GM21367 (cell line): Measurements from ENCODE around the gene SLC6A7.

Source experiments
- ATAC-seq: cut with Tn5 transposase; IDR thresholded peaks from one replicate; pipeline ENCODE4 v1.9.1; 2021; ENCODE audit not compliant: unreplicated experiment

The SLC6A7 gene

DNA sequence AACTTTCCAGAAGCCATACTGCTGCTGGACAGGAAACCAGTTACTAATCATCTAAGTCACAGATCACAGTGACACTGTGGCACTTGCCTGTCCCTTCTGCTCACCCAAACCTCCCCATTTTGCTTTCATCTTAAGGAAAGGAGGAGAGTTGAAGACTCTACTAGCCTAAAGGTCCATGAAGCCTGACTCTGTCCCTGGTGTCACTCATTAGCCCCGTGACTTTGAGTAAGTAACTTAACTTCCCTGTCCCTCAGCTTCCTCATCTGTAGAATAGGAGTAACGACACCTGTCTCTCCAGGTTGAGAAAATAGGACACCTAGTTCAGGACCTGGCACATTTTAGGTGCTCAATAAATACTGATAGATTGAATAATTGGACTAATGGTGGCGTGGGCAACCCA is 536 bp upstream of the SLC6A7 start:
- ATAC-seq: no peak

DNA sequence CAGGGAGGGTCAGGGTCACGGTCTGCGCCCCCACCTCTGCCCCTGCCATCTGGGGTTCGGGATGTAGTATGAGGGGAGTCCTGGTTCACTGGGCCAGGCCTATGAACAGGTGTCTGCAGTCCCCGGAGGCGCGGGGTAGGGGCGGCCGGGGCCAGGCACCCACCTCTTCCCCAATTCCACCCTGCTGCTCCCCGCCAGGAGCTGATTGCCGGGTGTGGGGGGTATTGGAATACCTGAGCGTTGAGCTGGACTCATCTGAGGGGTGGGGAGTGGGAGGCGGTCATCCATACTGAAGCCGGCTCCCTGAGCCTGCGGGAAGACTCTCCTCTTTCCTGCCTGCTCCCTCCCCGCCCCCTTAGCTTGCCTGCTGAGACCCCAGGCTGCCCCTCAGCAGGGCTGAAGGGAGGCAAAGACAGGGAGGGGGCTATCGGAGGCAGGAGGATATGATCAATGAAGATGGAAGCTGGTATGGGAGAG is 679 bp downstream of the SLC6A7 start:
- ATAC-seq: no peak

DNA sequence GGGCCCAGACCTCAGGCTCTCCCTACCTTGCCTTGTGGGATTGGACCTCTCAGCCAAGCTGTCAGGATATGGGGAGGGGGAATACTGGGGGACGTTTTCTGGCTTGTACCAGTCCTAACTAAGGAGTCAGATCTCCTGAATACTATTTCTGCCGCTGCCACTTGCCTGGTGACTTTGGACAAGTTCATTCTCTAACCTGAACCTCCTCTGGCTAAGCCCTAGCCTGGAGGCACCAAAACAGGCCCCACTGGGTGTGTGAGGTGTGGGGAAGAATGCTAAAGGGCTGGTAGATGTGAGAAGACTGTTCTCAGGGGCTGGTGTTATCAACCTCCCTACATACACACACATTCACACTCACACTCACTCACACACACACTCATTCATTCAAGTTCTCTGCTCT is 1.1 kb downstream of the SLC6A7 start:
- no peak for ATAC-seq

DNA sequence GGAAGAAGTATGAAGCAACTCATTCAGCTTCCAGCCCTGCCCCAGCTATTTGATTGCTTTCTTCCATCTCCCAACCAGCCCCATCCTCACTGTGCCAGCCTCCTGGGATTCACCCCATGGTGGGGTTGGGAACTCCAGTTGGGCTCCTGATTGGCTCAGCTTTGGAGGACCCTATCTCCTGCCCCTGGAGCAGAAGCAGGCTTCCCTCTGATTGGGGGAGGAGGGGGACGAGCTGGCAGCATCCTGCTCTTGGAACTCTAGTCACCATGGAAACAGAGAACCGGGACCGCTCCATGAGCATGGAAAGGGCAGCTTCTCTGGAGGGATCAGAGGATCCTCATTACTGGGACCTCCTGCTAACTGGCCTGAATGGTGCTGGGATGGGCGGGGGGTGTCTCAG is 2.6 kb downstream of the SLC6A7 start:
- no peak for ATAC-seq

DNA sequence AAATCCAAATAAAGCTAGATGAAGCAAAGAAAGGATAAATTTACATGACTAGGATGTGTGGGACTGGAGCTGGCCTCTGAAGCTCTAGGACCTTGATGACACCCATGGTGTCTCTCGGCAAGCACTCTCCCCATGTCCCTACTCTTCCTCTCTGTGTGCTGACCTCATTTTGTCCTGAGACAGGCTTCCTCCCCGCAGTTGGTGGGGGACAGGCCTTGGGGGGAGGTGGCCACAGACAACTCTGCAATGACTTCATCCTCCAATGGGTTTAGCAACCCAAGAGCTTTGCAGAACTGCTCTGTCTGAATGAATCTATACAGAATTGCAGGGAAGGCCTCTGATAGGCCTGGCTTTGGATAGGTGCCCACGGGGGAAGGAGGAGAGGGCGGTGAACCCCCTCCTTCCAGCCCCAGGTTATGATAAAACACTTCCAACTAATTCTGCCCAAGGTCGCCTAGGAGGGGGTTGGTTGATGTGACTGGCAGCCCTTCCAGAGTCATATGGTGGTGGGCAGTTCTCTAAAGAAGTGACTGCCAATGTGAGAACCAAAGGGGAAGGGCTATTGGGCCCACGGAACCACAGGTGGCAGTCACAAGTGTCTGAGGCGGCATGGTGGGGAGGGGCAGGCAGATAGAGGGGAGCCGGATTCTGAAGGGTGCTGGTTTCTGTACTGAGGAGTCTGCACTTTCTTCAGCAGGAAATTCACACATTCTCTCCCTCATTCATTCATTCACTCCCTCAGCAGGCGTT is 6.0 kb downstream of the SLC6A7 start:
- no peak for ATAC-seq

DNA sequence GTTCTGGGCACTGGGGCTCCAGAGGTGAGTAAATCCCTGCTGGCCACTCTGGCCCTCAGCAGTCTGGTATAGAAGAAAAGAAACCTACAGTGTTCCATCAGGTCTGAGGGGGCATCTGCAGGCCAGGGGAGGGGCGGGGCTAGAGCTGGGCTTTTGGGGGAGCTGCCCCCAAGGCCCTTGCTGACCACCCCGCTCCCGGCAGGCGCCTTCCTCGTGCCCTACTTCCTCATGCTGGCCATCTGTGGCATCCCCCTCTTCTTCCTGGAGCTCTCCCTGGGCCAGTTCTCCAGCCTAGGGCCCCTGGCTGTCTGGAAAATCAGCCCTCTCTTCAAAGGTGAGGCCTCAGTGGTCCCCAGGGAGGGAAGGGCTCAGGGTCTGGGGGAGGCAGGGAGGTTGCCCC is 6.7 kb downstream of the SLC6A7 start:
- ATAC-seq: no peak

DNA sequence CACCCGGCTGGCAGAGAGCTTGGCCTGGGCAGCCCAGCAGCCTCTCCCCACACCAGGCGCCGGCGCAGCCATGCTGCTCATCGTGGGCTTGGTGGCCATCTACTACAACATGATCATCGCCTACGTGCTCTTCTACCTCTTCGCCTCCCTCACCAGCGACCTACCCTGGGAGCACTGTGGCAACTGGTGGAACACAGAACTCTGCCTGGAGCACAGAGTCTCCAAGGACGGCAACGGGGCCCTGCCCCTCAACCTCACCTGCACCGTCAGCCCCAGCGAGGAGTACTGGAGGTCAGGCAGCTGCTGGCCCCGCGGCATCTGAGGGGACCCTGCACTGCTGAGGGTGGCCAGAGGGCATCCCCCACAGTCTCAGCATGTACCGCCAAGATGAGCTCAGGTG is 7.1 kb downstream of the SLC6A7 start:
- ATAC-seq: no peak

DNA sequence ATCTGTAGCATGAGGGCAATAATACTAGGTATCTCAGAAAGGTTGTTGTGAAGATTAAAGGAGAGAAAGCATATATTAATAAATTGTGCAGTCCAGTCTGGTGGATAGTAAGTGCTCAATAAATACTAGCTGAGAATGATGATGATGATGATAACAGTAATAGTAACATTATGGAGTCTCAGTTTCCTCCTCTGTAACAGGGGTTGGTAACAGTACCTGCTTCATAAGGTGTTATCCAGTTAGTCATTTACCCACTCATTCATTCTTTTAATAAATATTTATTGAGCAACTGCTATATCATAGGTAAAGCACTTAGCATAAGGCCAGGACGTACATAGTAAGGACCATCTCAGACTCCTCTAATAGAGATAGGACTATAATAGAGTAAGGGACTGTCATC is 7.6 kb downstream of the SLC6A7 start:
- no peak for ATAC-seq

DNA sequence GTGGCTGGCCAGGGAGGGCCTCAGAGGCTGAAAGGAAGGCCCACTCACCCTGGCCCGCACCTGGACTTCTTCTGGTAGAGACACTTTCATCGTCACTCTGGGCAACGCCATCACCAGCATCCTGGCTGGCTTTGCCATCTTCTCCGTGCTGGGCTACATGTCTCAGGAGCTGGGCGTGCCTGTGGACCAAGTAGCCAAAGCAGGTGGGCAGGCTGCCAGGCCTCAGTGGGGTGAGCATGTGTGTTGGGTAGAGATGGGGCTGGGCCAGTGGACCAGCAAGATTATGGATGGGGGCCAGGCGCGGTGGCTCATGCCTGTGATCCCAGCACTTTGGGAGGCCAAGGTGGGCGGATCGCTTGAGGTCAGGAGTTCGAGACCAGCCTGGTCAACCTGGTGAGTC is 12.6 kb downstream of the SLC6A7 start:
- no peak for ATAC-seq

DNA sequence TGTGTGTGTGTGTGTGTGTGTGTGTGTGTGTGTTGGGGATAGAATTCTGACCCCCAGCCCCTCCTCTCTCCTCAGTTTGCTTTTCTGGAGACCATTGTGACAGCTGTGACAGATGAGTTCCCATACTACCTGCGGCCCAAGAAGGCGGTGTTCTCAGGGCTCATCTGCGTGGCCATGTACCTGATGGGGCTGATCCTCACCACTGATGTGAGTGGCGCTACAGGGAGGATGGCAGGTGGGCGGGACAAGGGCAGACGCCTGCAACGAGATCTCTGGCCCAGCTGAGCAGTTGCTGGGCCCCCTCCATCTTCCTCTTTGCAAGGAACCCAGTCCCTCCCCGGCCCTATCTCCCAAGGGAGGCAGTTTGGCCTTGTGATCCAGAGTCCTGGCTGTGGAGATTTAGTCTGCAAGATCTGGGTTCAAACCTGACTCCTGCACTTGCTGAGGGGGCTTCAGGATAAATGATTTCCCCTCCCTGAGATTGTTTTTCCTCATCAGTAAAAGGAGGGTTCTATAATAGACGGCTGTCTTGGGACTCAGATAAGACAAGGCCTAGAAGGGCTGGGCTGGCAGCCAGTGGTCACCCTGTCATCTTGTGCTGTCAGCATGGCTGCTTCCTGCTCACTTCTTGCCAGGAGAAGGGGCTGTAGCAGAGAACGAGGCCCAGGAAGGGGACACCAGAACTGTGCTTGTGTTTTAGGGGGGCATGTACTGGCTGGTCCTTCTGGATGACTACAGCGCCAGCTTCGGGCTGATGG is 14.1 kb downstream of the SLC6A7 start:
- ATAC-seq: no peak

DNA sequence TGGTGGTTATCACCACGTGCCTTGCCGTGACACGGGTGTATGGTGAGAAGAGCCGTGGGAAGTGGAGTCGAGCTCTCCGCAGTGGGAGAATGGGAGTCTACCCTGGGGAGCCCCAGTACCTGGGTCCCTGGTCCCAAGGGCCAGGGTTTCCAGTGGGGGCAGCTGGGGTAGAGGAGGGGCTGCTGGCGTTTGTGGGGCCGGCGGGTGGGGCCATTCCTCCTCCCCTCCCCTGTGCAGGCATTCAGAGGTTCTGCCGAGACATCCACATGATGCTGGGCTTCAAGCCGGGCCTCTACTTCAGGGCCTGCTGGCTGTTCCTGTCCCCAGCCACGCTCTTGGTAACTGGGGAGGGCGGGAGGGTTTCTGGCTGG is 14.7 kb downstream of the SLC6A7 start:
- ATAC-seq: no peak

DNA sequence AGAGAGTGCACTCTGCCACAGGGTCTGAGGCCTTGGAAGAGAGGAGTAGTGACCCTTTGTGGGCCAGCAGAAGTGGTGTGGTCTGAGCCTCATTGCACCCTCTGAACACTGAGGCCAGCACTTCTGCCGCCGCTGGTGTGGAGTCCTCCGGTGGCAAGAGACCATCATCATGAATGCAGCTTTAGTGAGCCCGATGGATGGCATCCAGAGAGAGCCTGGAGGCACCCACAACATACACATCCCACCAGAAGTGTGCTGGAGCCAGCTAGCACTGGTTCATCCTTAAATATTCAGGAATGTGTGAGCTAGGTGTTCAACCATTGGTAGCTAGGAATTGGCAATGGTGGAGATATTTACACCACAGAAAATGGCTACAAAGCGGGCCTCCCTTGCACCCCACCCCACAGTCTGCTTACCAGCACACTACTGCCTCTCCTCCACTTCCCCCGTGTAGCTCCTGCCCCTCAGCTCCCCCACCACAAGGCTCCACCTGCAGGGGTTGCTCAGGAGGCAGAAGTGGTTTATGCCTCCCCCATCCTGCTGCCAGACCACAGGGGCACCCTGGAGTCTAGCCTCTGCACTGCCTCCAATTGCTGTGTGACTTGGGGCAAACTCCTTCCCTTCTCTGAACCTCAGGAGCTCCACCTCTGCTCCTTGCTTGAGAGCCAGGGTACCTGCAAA is 16.4 kb downstream of the SLC6A7 start:
- no peak for ATAC-seq

DNA sequence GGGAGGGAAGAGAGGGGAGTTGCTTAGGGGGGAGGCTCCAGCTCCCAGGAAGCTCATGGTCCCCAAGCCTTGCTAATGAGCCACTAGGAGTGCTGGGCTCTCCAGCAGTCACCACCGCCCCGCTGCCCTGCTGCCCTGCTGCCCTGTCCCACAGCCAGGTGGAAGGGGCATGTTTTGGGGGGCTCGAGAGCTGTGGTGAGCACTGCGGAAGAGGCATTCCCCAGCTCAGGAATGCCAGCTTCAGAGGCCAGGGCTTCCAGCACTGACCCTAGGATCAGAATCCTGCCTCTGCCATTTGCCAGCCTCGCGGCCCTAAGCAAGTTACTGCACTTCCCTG is 16.9 kb downstream of the SLC6A7 start:
- no peak for ATAC-seq

DNA sequence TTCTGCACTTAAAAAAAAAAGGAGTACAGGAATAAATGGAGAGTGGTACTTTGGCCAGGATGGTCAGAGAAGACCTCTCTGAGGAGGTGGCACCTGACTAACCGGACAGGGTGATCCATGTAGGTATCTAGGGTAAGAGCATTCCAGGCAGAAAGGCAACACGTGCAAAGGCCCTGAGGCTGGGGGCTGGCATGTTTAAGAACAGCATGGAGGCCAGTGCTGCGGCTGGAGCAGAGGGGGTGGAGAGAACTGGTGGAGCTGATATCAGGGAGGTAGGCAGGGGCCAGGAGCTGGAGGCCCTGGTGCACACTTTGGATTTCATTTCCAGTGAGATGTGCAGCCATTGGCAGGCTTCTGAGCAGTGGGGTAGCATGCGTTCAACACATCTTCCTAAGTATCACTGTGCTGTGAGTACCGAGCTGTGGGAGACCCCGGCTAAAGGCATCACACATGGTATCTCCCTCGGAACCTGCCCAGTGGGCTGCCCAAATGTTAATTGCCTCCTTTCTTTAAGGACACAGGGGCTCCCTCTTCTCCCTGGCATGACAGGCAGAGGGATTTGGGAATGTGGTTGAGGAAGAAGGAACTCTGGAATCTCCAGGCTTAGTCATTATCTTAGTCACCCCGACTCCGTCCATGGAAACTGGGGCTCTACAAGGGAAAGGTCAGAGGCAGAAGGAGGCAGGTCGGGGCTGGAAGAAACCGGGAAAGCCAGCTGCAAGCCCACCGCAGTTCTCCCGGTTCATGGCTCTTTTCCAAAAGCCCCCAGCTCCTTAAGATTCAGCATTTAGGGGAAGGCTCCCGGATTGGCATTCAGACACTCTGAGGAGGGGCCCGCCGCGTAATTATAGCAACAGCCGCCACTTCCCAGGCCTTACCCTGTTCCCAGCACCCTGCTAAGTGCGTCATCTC is 18.6 kb downstream of the SLC6A7 start:
- no peak for ATAC-seq

DNA sequence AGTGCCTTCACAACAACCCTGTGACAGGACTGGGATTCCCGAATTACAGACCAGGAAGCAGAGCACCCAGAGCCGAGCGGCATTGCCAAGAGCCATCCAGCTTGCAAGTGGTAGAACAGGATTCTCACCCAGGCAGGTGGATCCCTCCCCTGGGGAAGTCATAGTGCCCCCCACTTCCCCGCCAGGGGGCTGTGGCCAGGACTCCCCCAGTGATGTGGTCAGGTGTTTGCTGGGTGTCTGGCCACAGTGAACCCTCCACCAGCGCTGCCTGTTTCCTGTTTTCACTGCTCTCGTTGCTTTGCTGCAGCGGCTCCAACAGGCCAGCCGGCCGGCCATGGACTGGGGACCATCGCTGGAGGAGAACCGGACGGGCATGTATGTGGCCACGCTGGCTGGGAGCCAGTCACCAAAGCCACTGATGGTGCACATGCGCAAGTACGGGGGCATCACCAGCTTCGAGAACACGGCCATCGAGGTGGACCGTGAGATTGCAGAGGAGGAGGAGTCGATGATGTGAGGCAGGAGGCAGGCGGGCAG is 19.3 kb downstream of the SLC6A7 start:
- ATAC-seq: no peak

DNA sequence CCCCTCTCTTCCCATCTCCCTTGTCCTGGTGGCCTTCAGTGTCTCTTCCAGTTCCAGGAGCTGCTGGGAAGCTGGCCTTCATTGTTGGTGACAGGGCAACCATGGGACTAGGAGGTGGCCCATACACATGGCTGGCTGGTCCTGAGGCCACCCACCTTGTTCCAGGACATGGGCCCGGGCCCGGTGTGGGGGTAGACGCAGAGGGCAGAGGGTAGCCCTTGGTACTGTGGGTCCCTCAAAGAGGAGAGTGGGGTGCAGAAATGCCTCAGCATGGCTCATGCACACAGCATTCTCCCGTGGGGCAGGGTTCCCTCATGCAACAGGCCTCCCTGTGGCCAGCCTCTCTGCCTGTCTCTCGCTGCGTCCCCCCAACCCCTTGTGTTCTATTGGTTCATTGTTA is 20.8 kb downstream of the SLC6A7 start:
- no peak for ATAC-seq

DNA sequence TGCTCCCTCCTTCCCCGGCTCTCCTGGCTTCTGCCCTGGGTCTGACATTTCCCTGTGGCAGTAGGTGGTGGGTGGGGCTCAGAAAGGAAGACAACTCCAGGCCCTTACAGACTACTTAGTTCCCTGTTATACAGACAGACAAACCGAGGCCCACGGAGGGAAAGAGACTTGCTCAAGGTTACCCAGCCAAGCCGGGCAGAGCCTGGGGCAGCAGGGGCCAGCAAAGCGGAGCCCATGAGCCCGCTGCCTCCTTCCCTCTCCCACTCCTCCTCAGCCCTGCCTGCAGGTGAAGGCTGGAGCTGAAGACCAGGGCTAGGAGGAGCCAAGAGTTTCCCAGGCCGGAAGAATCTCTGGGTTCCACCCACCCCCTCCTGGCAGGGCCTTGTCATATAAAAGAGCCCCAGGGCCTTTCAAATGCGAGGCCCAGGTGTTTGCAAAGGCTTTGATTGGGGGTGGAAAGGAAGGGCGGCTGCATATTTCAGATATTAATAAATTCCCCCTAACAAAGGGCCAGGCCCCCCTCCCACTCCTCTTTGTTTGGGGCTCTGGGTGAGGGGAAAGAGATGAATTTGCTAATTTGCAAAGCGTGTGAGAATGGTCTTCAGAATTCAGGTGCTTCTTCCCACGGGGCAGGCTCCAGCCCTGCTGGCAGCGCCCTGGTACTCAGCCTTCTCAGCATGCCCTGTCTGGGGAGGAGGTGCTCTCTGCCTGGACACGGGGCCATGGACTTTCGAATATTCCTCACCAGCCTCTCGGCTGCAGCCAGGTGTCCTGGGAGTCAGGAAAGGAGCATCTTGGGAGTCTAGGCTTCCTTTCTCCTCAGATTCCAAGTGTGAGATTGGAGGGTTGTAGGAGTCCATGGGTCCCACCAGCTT is 21.5 kb downstream of the SLC6A7 start:
- no peak for ATAC-seq

DNA sequence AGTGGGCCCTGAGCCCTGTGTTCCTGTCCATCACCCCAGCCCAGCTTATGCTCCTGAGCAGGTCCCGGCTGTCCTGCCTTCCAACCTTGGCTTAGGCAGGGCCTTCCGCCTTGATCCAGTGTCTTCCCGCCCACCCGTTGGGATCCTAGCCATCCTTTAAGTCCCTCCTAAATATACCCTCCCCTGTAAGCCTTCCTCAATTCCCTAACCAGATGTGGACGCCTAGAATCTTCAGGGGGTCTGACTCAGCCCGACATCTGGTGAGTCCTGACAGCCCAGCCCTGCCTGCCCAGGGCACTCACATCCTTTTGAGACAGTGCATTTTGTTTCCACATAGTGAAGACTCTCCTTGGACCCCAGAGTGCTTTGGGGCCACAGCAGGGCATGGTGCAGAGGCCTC is 23.7 kb downstream of the SLC6A7 start:
- no peak for ATAC-seq

DNA sequence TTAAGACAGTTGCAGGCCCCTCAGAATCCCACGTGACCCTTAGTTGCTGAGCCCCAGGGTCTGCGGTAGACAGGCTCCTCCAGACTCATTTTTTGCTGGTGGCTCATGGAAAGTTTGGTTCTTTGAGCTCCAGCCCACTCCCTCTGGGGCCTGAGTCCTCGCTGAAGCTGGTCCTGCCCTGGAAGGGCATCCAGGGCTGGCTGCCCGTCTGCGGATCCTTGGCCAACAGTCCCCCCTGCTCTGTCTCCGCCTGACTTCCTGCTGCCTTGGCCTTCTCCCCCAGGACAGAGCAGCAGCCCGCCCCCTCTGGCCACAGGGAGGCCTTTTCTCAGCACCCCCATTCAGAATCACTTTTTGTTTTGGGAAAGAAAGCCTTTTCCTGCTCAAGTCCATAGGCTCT is 24.4 kb downstream of the SLC6A7 start:
- ATAC-seq: no peak
